Neural crest cell (in vitro differentiated cells): ENCODE results near the gene BATF2. TPM values are rescaled to one million over a fixed set of nuclear protein-coding genes. Genes with fewer than 3 reads are reported as not detected.
"Not testable (repeated sequence)": the region's sequence is repeated elsewhere in the genome, so short reads cannot be mapped to it uniquely, and the experiment has no call there.

Experiments
- DNase-seq: peaks from one replicate; pipeline ENCODE4 v3.0.0; 2021; ENCODE audit warnings: low read depth, mixed read lengths, low spot score
- H3K27ac Mint-ChIP-seq: one replicate; pipeline ENCODE4 v1.8.0; 2021; ENCODE audit warnings: mild to moderate bottlenecking, mixed read lengths; ENCODE audit not compliant: unreplicated experiment
- H3K27me3 Mint-ChIP-seq: 2 replicates; pipeline ENCODE4 v1.8.0; 2021; ENCODE audit warnings: low read depth, mild to moderate bottlenecking, mixed read lengths
- H3K36me3 Mint-ChIP-seq: 2 replicates; pipeline ENCODE4 v1.8.0; 2021; ENCODE audit warnings: low read depth, mild to moderate bottlenecking, mixed read lengths
- H3K4me1 Mint-ChIP-seq: 2 replicates; pipeline ENCODE4 v1.8.0; 2021; ENCODE audit warnings: mixed read lengths
- H3K4me3 Mint-ChIP-seq: one replicate; pipeline ENCODE4 v1.8.0; 2021; ENCODE audit warnings: mild to moderate bottlenecking, mixed read lengths
- H3K9me3 Mint-ChIP-seq: 2 replicates; pipeline ENCODE4 v1.8.0; 2021; ENCODE audit warnings: mixed read lengths
- total RNA-seq: library from RNA; stranded (reverse); gene quantifications from 2 replicates; pipeline ENCODE4 v1.2.1, GENCODE V29; 2021
- TF ChIP-seq, protein P1 (sequence below): fragments of 200-600 bp; sonication (generic); conservative IDR thresholded peaks from 2 replicates; pipeline ENCODE4 v1.5.0; 2021; ENCODE audit warnings: antibody characterized with exemption, mild to moderate bottlenecking

Gene BATF2
- total RNA-seq, 1 donor from 2014 or later: 0.21 TPM

GRCh38 chr11:64990222-64990923 lies 6.4 kb downstream of the BATF2 start:
- DNase-seq: peak; percentile 9
- no peak overlapping the region for H3K4me3 Mint-ChIP-seq
- H3K27me3 Mint-ChIP-seq: no peaks in the 10 kb centered on the region
- peaks cover 13% of the 10 kb centered on the region for H3K4me1 Mint-ChIP-seq
- H3K9me3 Mint-ChIP-seq: no peaks in the 10 kb centered on the region
- H3K27ac Mint-ChIP-seq: no peak overlapping the region
- H3K36me3 Mint-ChIP-seq: no peaks in the 10 kb centered on the region
- TF ChIP-seq, protein P1, sequence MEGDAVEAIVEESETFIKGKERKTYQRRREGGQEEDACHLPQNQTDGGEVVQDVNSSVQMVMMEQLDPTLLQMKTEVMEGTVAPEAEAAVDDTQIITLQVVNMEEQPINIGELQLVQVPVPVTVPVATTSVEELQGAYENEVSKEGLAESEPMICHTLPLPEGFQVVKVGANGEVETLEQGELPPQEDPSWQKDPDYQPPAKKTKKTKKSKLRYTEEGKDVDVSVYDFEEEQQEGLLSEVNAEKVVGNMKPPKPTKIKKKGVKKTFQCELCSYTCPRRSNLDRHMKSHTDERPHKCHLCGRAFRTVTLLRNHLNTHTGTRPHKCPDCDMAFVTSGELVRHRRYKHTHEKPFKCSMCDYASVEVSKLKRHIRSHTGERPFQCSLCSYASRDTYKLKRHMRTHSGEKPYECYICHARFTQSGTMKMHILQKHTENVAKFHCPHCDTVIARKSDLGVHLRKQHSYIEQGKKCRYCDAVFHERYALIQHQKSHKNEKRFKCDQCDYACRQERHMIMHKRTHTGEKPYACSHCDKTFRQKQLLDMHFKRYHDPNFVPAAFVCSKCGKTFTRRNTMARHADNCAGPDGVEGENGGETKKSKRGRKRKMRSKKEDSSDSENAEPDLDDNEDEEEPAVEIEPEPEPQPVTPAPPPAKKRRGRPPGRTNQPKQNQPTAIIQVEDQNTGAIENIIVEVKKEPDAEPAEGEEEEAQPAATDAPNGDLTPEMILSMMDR: no peak

DNA sequence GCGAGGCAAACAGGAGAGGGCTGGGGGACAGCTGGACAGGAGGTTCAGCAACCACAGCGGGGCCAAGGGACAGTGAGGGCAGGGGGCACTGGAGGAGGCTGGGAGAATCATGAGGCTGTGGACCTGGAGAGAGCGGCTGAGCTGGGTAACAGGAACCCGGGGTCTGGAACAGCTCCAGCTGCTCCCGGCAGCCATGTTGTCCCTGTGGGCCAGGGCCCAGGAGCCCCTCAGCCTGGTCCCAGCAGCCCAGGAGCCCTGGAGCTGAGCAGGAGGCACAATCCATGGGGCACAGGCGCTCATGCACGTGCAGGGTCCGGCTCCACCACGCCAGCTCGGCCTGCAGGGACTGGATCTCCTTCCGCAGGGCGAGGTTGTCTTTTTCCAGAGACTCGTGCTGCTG lies 7.4 kb downstream of the BATF2 start:
- TF ChIP-seq, protein P1: no peak
- Mint-ChIP-seq H3K27me3 (peaks cover 2% of the 10 kb centered on the region), H3K4me1 (peaks cover 13% of the 10 kb centered on the region), H3K9me3 (no peaks in the 10 kb centered on the region), H3K4me3 (no peak overlapping the region), H3K36me3 (no peaks in the 10 kb centered on the region), H3K27ac (peak overlapping the region; percentile 81)
- DNase-seq: no peak

DNA sequence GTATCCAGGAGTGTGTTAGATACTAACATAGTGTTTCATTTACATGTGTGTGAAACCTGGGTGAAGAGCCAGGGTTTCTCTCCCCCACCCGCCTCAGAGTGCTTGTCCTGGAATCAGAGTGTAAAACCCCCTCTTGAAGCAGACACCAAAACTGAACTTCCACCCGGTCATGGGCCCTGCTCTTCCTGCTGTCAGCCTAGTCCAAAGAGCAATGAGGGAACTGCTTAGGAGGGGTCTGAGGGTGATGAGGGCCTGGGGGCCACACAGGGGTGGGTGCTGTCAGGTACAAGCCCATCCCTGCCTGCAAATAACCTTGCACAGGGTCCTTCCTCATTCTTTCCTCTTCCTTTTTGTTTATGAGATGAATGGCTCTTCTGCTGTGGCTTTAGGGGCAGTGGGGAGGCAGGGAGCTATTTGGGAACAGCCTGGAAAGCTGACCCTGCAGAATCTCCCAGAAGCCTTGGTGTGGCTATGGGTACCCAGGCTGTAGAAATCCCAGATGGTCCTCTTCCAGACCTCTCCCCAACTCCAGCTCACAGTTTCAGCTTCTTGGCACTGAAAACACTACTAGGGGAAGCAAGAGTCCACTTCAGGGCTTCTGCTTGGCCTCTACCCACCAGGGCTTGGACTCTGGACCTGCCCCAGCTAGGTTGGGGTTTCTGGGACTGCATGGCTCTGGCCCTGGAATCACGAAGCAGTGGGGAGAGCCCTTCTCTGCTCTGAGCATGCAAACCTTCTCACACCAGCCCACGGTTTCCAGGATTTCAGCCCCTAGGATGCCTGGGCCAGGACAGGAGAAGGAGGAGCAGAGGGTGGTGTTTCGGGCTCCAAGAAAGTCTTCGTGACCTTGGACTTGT lies 8.5 kb downstream of the BATF2 start:
- Mint-ChIP-seq H3K9me3 (no peaks in the 10 kb centered on the region), H3K27ac (no peak overlapping the region), H3K4me3 (no peak overlapping the region), H3K36me3 (no peaks in the 10 kb centered on the region), H3K27me3 (peaks cover 2% of the 10 kb centered on the region), H3K4me1 (peaks cover 13% of the 10 kb centered on the region)
- TF ChIP-seq, protein P1: no peak
- DNase-seq: no peak

- DNase-seq, H3K4me1 Mint-ChIP-seq, H3K36me3 Mint-ChIP-seq, H3K9me3 Mint-ChIP-seq, H3K27ac Mint-ChIP-seq, H3K4me3 Mint-ChIP-seq: not testable (repeated sequence)
- peaks cover 24% of the 10 kb centered on the region for H3K27me3 Mint-ChIP-seq
These were observed 13.4 kb downstream of the BATF2 start for GRCh38 chr11:64983339-64983738.

GRCh38 chr11:64976651-64977050 lies 20.1 kb downstream of the BATF2 start:
- H3K9me3 Mint-ChIP-seq: no peaks in the 10 kb centered on the region
- no peak overlapping the region for H3K27ac Mint-ChIP-seq
- H3K4me1 Mint-ChIP-seq: no peaks in the 10 kb centered on the region
- H3K36me3 Mint-ChIP-seq: no peaks in the 10 kb centered on the region
- TF ChIP-seq, protein P1: no peak
- H3K4me3 Mint-ChIP-seq: no peak overlapping the region
- no peak for DNase-seq
- peaks cover 15% of the 10 kb centered on the region for H3K27me3 Mint-ChIP-seq

DNA sequence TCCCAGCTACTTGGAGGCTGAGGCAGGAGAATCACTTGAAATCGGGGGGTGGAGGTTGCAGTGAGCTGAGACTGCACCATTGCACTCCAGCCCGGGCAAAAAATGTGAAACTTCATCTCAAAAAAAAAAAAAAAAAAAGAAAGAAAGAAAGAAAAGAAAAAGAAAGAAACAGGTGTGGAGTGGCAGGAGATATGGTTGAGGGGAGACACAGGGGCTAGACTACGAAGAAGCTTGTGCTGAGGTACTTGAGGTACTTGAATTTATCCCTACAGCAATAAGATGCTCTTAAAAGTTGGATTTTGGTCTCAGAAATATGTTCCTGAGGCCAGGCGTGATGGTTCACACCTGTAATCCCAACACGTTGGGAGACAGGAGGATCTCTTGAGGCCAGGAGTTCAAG lies 22.6 kb downstream of the BATF2 start:
- no peak overlapping the region for H3K27ac Mint-ChIP-seq
- no peak overlapping the region for H3K4me3 Mint-ChIP-seq
- no peaks in the 10 kb centered on the region for H3K9me3 Mint-ChIP-seq
- no peak for DNase-seq
- H3K4me1 Mint-ChIP-seq: no peaks in the 10 kb centered on the region
- H3K36me3 Mint-ChIP-seq: no peaks in the 10 kb centered on the region
- TF ChIP-seq, protein P1: no peak
- peaks cover 5% of the 10 kb centered on the region for H3K27me3 Mint-ChIP-seq
